Omental fat pad (tissue), 4 donors: Measurements from ENCODE around the gene SDK2. TPM values are rescaled to one million over a fixed set of nuclear protein-coding genes. Genes with fewer than 3 reads are reported as not detected.

Experiments
- ATAC-seq: fragments of 150-250 bp; one replicate; pipeline ENCODE4 v1.9.1; 2016; ENCODE audit warnings: mild to moderate bottlenecking, moderate library complexity; ENCODE audit not compliant: low FRiP score
- DNase-seq: peaks from one replicate; pipeline ENCODE4 v3.0.0-alpha.2; 2019; ENCODE audit warnings: low spot score
- CTCF ChIP-seq, 3 donors: fragments of 450-650 bp; IDR thresholded peaks; one replicate each; pipeline ENCODE4 v1.5.1; 2016 to 2017; ENCODE audit warnings: antibody characterized with exemption in 3 of 3, mild to moderate bottlenecking in 3 of 3, moderate library complexity in 2 of 3
- total RNA-seq, 4 donors: library from RNA; depleted of rRNA; stranded (reverse); fragments of >200 nt; gene quantifications; one replicate each; pipeline ENCODE4 v1.1.0, GENCODE V29; 2016

SDK2 gene
- total RNA-seq, 4 donors from 2014 or later, result 0.46 to 1.4 (median 0.64) TPM

- no peak for TF ChIP-seq CTCF (IDR thresholded peaks at IDR 0.05)
- ATAC-seq, result no peak
These were observed 30.7 kb downstream of the SDK2 start for GRCh38 chr17:73613271-73614233.

GRCh38 chr17:73612031-73612472, 32.2 kb downstream of the SDK2 start:
- DNase-seq (no peak), ATAC-seq (no peak)
- no peak for TF ChIP-seq CTCF (IDR thresholded peaks at IDR 0.05)

More at GRCh38 chr17:73613271-73614233, 30.7 kb downstream of the SDK2 start:
- no peak for DNase-seq

- ATAC-seq (peak; percentile 44), DNase-seq (no peak)
- no peak for TF ChIP-seq CTCF (IDR thresholded peaks at IDR 0.05)
These were observed 32.6 kb downstream of the SDK2 start for GRCh38 chr17:73611630-73612029.

DNA sequence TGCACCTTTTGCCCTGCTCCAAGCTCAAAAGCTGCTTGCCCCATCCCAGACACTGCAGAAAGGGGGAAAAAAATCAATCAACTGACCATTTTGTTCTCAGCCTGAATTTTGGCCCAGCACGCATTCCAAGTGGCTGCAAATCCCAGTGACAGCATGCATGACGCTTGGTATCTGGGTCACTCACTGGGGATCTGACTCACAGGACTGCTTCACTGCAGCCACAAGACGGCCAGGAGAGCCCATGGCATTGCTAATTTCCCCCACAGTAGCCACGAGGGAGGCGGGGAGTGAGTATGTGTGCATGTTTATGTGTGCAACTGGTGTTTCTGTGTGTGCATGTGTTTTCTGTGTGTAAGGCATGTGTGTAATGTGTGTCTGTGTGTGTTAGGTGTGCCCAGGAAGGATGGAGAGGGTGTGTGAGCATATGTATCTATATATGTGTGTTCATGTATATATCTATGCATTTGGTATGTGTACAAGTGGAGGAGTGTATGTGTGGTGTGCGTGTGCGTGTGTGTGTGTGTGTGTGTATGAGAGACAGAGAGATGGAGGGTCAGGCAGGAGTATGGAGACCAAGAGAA, 33.8 kb downstream of the SDK2 start:
- no peak for TF ChIP-seq CTCF (IDR thresholded peaks at IDR 0.05)
- DNase-seq (no peak), ATAC-seq (no peak)

DNA sequence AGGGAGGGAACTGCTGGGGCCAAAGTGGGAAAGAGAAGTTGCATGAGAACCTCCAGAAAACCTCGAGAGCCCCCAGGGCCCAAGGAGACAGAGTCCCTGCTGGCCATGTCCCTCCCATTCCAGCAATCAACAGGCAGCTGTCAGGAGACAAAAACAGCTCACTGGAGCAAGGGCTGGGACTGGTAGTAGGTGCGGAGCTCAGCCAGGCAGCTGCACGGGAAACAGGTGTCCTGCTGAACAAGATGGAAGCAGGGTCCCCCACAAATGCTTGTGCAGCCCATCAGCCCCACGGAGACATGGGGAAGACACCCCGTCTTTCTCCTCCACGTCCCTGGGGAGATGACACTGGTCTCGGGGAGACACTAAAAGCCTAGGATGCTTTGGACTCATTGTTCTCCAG, 34.5 kb downstream of the SDK2 start:
- no peak for TF ChIP-seq CTCF (IDR thresholded peaks at IDR 0.05)
- DNase-seq (no peak), ATAC-seq (no peak)

GRCh38 chr17:73609060-73609459, 35.2 kb downstream of the SDK2 start:
- no peak for DNase-seq
- no peak for ATAC-seq
- no peak for TF ChIP-seq CTCF (IDR thresholded peaks at IDR 0.05)
